Measurements from ENCODE around the gene PLXNA2. TPM values are rescaled to one million over a fixed set of nuclear protein-coding genes. Genes with fewer than 3 reads are reported as not detected.

The PLXNA2 gene
- polyA plus RNA-seq, 2 of the 4 experiments (the other 2 are of a cell fraction), result 0.36 to 0.87 TPM

DNA sequence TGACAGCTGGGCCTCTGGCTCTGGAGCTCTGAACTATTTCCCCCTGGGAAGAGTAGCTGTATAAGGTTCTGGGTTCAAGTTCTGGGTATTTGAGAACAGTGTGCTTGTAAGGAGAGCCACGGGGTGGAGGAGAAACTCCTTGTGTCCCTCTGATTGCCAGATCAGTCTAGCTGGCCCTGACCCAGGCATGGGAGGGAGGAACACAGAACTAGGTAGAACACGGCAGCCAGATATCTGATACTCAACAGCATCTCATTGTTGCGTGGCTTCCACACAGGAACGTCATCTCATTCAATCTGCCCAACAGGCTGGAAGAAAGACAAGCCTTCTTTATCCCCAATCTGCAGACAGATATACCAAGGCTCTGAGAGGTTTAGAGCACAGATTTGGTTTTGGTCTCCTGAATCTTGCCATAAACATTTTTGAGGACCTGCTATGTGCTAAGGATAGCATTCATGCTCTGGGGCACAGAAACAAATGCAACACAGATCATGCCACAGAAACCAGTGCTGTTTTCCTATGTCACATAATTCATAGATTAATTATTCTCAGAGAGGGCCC is 83.8 kb downstream of the PLXNA2 start:
- no peak overlapping the region for H3K4me3 ChIP-seq
- no peak for FAIRE-seq
- H3K4me2 ChIP-seq, result no peak overlapping the region
- ATAC-seq, result no peak
- 69% methylated on average over 4 of the region's 4 CpGs for WGBS (ENCODE audit: missing lambda C conversion rate)
- no peaks in the 10 kb centered on the region for H3K4me1 ChIP-seq
- no peak for DNase-seq (ENCODE audit: low read depth in 1 of 2, low spot score in 1 of 2)
- no peaks in the 10 kb centered on the region for H3K9me3 ChIP-seq
- H3K27ac ChIP-seq, result no peak overlapping the region
- CTCF ChIA-PET, result interaction anchor here (1.5 kb wide), 1 partner anchor 85 kb away, joined by 5 read pairs; no protein-coding TSS in a partner anchor
- TF ChIP-seq TP53 (CRISPR knock-in tag; IDR thresholded peaks at IDR 0.05) (no peak), EHMT2 (IDR thresholded peaks at IDR 0.05; ENCODE audit: low read depth) (no peak), HOXB5 (CRISPR knock-in tag; IDR thresholded peaks at IDR 0.05) (no peak), FOSB (CRISPR knock-in tag; IDR thresholded peaks at IDR 0.05) (no peak), GATA3 (IDR thresholded peaks at IDR 0.05; ENCODE audit: borderline replicate concordance) (no peak), CBX8 (IDR thresholded peaks at IDR 0.05) (no peak), HOXA7 (CRISPR knock-in tag; IDR thresholded peaks at IDR 0.05) (no peak), BHLHE40 (IDR thresholded peaks at IDR 0.05; ENCODE audit: low read depth, low read length) (no peak), JUN (IDR thresholded peaks at IDR 0.05) (no peak)
- TF ChIP-seq, protein P1, sequence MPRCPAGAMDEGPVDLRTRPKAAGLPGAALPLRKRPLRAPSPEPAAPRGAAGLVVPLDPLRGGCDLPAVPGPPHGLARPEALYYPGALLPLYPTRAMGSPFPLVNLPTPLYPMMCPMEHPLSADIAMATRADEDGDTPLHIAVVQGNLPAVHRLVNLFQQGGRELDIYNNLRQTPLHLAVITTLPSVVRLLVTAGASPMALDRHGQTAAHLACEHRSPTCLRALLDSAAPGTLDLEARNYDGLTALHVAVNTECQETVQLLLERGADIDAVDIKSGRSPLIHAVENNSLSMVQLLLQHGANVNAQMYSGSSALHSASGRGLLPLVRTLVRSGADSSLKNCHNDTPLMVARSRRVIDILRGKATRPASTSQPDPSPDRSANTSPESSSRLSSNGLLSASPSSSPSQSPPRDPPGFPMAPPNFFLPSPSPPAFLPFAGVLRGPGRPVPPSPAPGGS (IDR thresholded peaks at IDR 0.05), result no peak
- TF ChIP-seq, protein P2, sequence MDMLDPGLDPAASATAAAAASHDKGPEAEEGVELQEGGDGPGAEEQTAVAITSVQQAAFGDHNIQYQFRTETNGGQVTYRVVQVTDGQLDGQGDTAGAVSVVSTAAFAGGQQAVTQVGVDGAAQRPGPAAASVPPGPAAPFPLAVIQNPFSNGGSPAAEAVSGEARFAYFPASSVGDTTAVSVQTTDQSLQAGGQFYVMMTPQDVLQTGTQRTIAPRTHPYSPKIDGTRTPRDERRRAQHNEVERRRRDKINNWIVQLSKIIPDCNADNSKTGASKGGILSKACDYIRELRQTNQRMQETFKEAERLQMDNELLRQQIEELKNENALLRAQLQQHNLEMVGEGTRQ (IDR thresholded peaks at IDR 0.05), result no peak
- TF ChIP-seq, protein P3, sequence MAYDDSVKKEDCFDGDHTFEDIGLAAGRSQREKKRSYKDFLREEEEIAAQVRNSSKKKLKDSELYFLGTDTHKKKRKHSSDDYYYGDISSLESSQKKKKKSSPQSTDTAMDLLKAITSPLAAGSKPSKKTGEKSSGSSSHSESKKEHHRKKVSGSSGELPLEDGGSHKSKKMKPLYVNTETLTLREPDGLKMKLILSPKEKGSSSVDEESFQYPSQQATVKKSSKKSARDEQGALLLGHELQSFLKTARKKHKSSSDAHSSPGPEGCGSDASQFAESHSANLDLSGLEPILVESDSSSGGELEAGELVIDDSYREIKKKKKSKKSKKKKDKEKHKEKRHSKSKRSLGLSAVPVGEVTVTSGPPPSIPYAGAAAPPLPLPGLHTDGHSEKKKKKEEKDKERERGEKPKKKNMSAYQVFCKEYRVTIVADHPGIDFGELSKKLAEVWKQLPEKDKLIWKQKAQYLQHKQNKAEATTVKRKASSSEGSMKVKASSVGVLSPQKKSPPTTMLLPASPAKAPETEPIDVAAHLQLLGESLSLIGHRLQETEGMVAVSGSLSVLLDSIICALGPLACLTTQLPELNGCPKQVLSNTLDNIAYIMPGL (CRISPR knock-in tag; IDR thresholded peaks at IDR 0.05; ENCODE audit: borderline replicate concordance), result no peak
- TF ChIP-seq, protein P4, sequence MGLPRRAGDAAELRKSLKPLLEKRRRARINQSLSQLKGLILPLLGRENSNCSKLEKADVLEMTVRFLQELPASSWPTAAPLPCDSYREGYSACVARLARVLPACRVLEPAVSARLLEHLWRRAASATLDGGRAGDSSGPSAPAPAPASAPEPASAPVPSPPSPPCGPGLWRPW (IDR thresholded peaks at IDR 0.05), result no peak
- TF ChIP-seq, protein P5, sequence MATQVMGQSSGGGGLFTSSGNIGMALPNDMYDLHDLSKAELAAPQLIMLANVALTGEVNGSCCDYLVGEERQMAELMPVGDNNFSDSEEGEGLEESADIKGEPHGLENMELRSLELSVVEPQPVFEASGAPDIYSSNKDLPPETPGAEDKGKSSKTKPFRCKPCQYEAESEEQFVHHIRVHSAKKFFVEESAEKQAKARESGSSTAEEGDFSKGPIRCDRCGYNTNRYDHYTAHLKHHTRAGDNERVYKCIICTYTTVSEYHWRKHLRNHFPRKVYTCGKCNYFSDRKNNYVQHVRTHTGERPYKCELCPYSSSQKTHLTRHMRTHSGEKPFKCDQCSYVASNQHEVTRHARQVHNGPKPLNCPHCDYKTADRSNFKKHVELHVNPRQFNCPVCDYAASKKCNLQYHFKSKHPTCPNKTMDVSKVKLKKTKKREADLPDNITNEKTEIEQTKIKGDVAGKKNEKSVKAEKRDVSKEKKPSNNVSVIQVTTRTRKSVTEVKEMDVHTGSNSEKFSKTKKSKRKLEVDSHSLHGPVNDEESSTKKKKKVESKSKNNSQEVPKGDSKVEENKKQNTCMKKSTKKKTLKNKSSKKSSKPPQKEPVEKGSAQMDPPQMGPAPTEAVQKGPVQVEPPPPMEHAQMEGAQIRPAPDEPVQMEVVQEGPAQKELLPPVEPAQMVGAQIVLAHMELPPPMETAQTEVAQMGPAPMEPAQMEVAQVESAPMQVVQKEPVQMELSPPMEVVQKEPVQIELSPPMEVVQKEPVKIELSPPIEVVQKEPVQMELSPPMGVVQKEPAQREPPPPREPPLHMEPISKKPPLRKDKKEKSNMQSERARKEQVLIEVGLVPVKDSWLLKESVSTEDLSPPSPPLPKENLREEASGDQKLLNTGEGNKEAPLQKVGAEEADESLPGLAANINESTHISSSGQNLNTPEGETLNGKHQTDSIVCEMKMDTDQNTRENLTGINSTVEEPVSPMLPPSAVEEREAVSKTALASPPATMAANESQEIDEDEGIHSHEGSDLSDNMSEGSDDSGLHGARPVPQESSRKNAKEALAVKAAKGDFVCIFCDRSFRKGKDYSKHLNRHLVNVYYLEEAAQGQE (IDR thresholded peaks at IDR 0.05), result no peak
- POLR2A ChIA-PET, result no interaction called here

DNA sequence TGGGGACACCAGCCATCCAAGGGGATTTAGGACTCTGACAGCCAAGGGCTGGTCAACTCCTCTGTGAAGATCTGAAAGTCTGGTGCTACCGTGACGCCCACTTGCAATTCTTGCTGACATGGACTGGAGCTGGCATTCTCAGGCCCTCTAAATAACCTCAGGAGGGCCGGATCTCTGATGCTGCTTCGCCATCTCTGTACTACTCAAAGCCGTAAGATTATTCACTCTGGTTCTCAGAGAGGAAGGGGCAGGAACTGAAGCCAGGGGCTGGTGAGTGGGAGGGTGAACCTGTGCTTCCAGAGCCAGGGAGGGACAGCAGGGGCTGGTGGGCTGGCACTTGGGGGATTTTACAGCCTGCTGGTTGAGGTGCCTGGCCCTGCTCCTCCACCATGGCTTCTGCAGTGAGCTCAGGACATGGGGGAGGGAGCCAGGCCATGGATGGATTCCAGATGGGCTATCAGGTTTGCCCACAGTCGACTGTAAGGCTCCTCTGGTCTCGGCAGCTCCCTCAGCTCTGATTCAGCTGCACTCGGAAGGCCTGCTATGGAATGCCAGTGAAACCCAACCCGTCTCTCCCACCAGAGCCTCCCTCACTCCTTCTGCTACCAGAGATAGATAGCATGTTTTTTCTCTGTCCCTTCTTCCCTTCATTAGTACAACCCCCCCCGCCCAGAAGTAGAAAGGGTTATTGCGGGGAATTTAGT is 84.5 kb downstream of the PLXNA2 start:
- ATAC-seq (no peak), FAIRE-seq (no peak), DNase-seq (ENCODE audit: low read depth in 1 of 2, low spot score in 1 of 2) (no peak)
- no peak overlapping the region for H3K4me2 ChIP-seq
- ChIA-PET POLR2A (no interaction called here), CTCF (interaction anchor here (1.1 to 1.7 kb wide), 5 partner anchors 10 to 85 kb away, joined by 3 to 5 read pairs (median 4); no protein-coding TSS in a partner anchor)
- no peak overlapping the region for H3K27ac ChIP-seq
- H3K4me1 ChIP-seq, result no peaks in the 10 kb centered on the region
- H3K9me3 ChIP-seq, result no peaks in the 10 kb centered on the region
- H3K4me3 ChIP-seq, result no peak overlapping the region
- 80% methylated on average over 11 of the region's 11 CpGs for WGBS (ENCODE audit: missing lambda C conversion rate)
- TF ChIP-seq BHLHE40 (IDR thresholded peaks at IDR 0.05; ENCODE audit: low read depth, low read length), result no peak
- TF ChIP-seq, protein P2 (IDR thresholded peaks at IDR 0.05), result no peak
- TF ChIP-seq RCOR1 (IDR thresholded peaks at IDR 0.05; ENCODE audit: low read depth, low read length), result no peak
- no peak for TF ChIP-seq MAZ (IDR thresholded peaks at IDR 0.05; ENCODE audit: borderline replicate concordance, low read depth, low read length)
- TF ChIP-seq, protein P1 (IDR thresholded peaks at IDR 0.05), result no peak
- TF ChIP-seq RARB (CRISPR knock-in tag; IDR thresholded peaks at IDR 0.05), result no peak
- no peak for TF ChIP-seq FOSL2 (IDR thresholded peaks at IDR 0.05)
- TF ChIP-seq FOSL2 (CRISPR knock-in tag; IDR thresholded peaks at IDR 0.05), result no peak
- TF ChIP-seq POLR2AphosphoS2 (conservative IDR thresholded peaks at IDR 0.05; ENCODE audit: low read length), result no peak
- TF ChIP-seq, protein P4 (IDR thresholded peaks at IDR 0.05), result no peak
- no peak for TF ChIP-seq ZSCAN20 (CRISPR knock-in tag; IDR thresholded peaks at IDR 0.05)
- TF ChIP-seq CBX2 (IDR thresholded peaks at IDR 0.05; ENCODE audit: borderline replicate concordance, low read depth), result no peak
- no peak for TF ChIP-seq EHF (CRISPR knock-in tag; IDR thresholded peaks at IDR 0.05)
